A549 (cell line): ENCODE results near the gene CCDC40. TPM values are rescaled to one million over a fixed set of nuclear protein-coding genes. Genes with fewer than 3 reads are reported as not detected.
"Not testable (repeated sequence)": the region's sequence is repeated elsewhere in the genome, so short reads cannot be mapped to it uniquely, and the experiment has no call there.

Experiments used
- ATAC-seq, 2 experiments: fragments of 200-7000 bp in 1 of 2; fragments of >200 bp in 1 of 2; cut with Nextera tagmentation in 1 of 2; cut with Tn5 transposase in 1 of 2; 3 replicates each; pipeline versions ENCODE4 v1.8.0 to v1.9.1; 2018 to 2020; ENCODE audit warnings: mild to moderate bottlenecking in 1 of 2, moderate library complexity in 1 of 2
- CTCF ChIA-PET: fragments of 300-600 bp; sonication (Branson Sonifier 250); formaldehyde crosslinking; extraction: SDS; loops from one replicate; lab custom pipeline; 2021; ENCODE audit warnings: antibody characterized with exemption, inconsistent platforms; lab: Yijun Ruan, JAX
- POLR2A ChIA-PET: fragments of 350-600 bp; formaldehyde crosslinking; extraction: SDS; loops from one replicate; lab custom pipeline; 2021; ENCODE audit warnings: antibody characterized with exemption, inconsistent platforms; lab: Yijun Ruan, JAX
- DNase-seq, 2 experiments: peaks; one replicate each; pipeline versions ENCODE4 v3.0.0 to v3.0.0-alpha.2; 2011 to 2016; ENCODE audit warnings: low read depth in 1 of 2, low spot score in 1 of 2
- FAIRE-seq: peaks from 2 replicates; lab custom pipeline; 2011; peaks lifted over from hg19 to GRCh38; lab: Jason Lieb, UNC
- H3K27ac ChIP-seq, 2 experiments: fragments of >200 bp; sonication (Bioruptor Twin); formaldehyde crosslinking; 3 replicates each; pipeline ENCODE4 v1.5.1; 2016 to 2017
- H3K4me1 ChIP-seq: fragments of >200 bp; sonication (Bioruptor Twin); formaldehyde crosslinking; 3 replicates; pipeline ENCODE4 v1.6.1; 2016
- H3K4me2 ChIP-seq: fragments of >200 bp; sonication (Bioruptor Twin); formaldehyde crosslinking; 3 replicates; pipeline ENCODE4 v1.6.1; 2016
- H3K4me3 ChIP-seq: fragments of >200 bp; sonication (Bioruptor Twin); formaldehyde crosslinking; 3 replicates; pipeline ENCODE4 v1.5.1; 2016
- H3K9me3 ChIP-seq: fragments of >200 bp; sonication (Bioruptor Twin); formaldehyde crosslinking; 3 replicates; pipeline ENCODE4 v1.6.1; 2016
- CBX8 ChIP-seq: fragments of 200-600 bp; sonication (generic); IDR thresholded peaks from 2 replicates; pipeline ENCODE4 v1.6.1; 2016
- CEBPB ChIP-seq, 2 experiments: fragments of >200 bp in 1 of 2; sonication (Bioruptor Twin) in 1 of 2; formaldehyde crosslinking in 1 of 2; IDR thresholded peaks; 2 replicates each; pipeline ENCODE4 v1.6.1; 2012 to 2016
- EHF ChIP-seq: fragments of 250-450 bp; sonication (Bioruptor Pico); IDR thresholded peaks from 2 replicates; pipeline ENCODE4 v1.5.0; 2020; ENCODE audit warnings: mild to moderate bottlenecking
- FOXS1 ChIP-seq: fragments of 250-450 bp; sonication (Bioruptor Pico); IDR thresholded peaks from 2 replicates; pipeline ENCODE4 v1.5.0; 2020; ENCODE audit warnings: mild to moderate bottlenecking, moderate library complexity
- GATA3 ChIP-seq: IDR thresholded peaks from 2 replicates; pipeline ENCODE4 v1.6.1; 2012; ENCODE audit warnings: borderline replicate concordance
- HEYL ChIP-seq: fragments of 250-450 bp; sonication (Bioruptor Pico); IDR thresholded peaks from 2 replicates; pipeline ENCODE4 v1.8.0; 2021; ENCODE audit warnings: mild to moderate bottlenecking, moderate library complexity
- HOXB13 ChIP-seq: fragments of 250-450 bp; sonication (Bioruptor Pico); IDR thresholded peaks from 2 replicates; pipeline ENCODE4 v1.5.0; 2020; ENCODE audit warnings: low read depth, mild to moderate bottlenecking, moderate library complexity
- JUNB ChIP-seq: fragments of >200 bp; sonication (Bioruptor Twin); formaldehyde crosslinking; IDR thresholded peaks from 2 replicates; pipeline ENCODE4 v1.6.1; 2016
- MAZ ChIP-seq: fragments of 150-350 bp; IDR thresholded peaks from 2 replicates; pipeline ENCODE4 v1.6.1; 2014; ENCODE audit warnings: antibody characterized with exemption, low read depth, low read length, borderline replicate concordance
- NPAS2 ChIP-seq: fragments of 250-450 bp; sonication (Bioruptor Pico); IDR thresholded peaks from 2 replicates; pipeline ENCODE4 v1.8.0; 2022; ENCODE audit warnings: mild to moderate bottlenecking, moderate library complexity, borderline replicate concordance
- NR3C1 ChIP-seq: fragments of >200 bp; sonication (Bioruptor Twin); formaldehyde crosslinking; IDR thresholded peaks from 3 replicates; pipeline ENCODE4 v1.6.1; 2017
- POLR2A ChIP-seq: IDR thresholded peaks from 2 replicates; pipeline ENCODE4 v1.6.1; 2012; ENCODE audit warnings: mild to moderate bottlenecking, low read length
- RAD21 ChIP-seq, 2 experiments: fragments of >200 bp in 1 of 2; sonication (Bioruptor Twin) in 1 of 2; formaldehyde crosslinking in 1 of 2; IDR thresholded peaks in 1 of 2; conservative IDR thresholded peaks in 1 of 2; 2 replicates in 1 of 2; 3 replicates in 1 of 2; pipeline ENCODE4 v1.6.1; 2012 to 2018; ENCODE audit warnings: inconsistent platforms in 1 of 2
- RCOR1 ChIP-seq: fragments of 150-350 bp; IDR thresholded peaks from 2 replicates; pipeline ENCODE4 v1.6.1; 2014; ENCODE audit warnings: antibody characterized with exemption, low read length, low read depth
- RFX5 ChIP-seq: fragments of 450-650 bp; IDR thresholded peaks from 2 replicates; pipeline ENCODE4 v1.7.1; 2014; ENCODE audit warnings: antibody characterized with exemption, mild to moderate bottlenecking, moderate library complexity
- RNF2 ChIP-seq: fragments of 200-600 bp; sonication (generic); IDR thresholded peaks from 2 replicates; pipeline ENCODE4 v1.6.1; 2016; ENCODE audit warnings: low read depth, mild to moderate bottlenecking, antibody characterized with exemption, moderate library complexity, borderline replicate concordance
- SMC3 ChIP-seq: fragments of >200 bp; sonication (Bioruptor Twin); formaldehyde crosslinking; IDR thresholded peaks from 3 replicates; pipeline ENCODE4 v1.6.1; 2018; ENCODE audit warnings: inconsistent platforms
- SREBF2 ChIP-seq: fragments of 450-650 bp; IDR thresholded peaks from 2 replicates; pipeline ENCODE4 v1.6.1; 2014; ENCODE audit warnings: mild to moderate bottlenecking, moderate library complexity
- TFCP2L1 ChIP-seq: fragments of 250-450 bp; sonication (Bioruptor Pico); IDR thresholded peaks from 2 replicates; pipeline ENCODE4 v1.5.0; 2021; ENCODE audit warnings: mild to moderate bottlenecking
- USF2 ChIP-seq: fragments of 450-650 bp; IDR thresholded peaks from 2 replicates; pipeline ENCODE4 v1.6.1; 2014; ENCODE audit warnings: antibody characterized with exemption
- ZFP36 ChIP-seq: fragments of 450-650 bp; IDR thresholded peaks from 2 replicates; pipeline ENCODE4 v1.6.1; 2014; ENCODE audit warnings: borderline replicate concordance; ENCODE audit not compliant: partially characterized antibody
- ZSCAN20 ChIP-seq: fragments of 250-450 bp; sonication (Bioruptor Pico); IDR thresholded peaks from 2 replicates; pipeline ENCODE4 v1.8.0; 2022; ENCODE audit warnings: mild to moderate bottlenecking, moderate library complexity
- WGBS: methylation state at CpG from one replicate; pipeline ENCODE4 v1.1.6; 2017; ENCODE audit errors: missing lambda C conversion rate; 5-methylcytosine and 5-hydroxymethylcytosine counted together
- polyA plus RNA-seq, 4 experiments: library from polyadenylated mRNA; depleted of rRNA in 3 of 4; stranded (reverse); fragments of >200 nt; fragmentation: RNase III in 1 of 4; extraction: RNeasy Plus Mini Kit Qiagen cat#74134 plus additional on column Dnase treatment in 1 of 4; gene quantifications; 2 replicates in 3 of 4; 3 replicates in 1 of 4; pipeline ENCODE4 v1.2.3, GENCODE V29; 2011 to 2017
- TF ChIP-seq, protein P1 (sequence below): fragments of >200 bp; sonication (Bioruptor Twin); formaldehyde crosslinking; IDR thresholded peaks from 3 replicates; pipeline ENCODE4 v1.6.1; 2016
- TF ChIP-seq, protein P2 (sequence below): IDR thresholded peaks from 2 replicates; pipeline ENCODE4 v1.6.1; 2012
- TF ChIP-seq, protein P3 (sequence below): fragments of >200 bp; sonication (Bioruptor Twin); formaldehyde crosslinking; IDR thresholded peaks from 2 replicates; pipeline ENCODE4 v1.6.1; 2016

CCDC40 gene
- polyA plus RNA-seq, 2 of the 4 experiments (the other 2 are of a cell fraction) = 5.9 to 11.3 TPM

GRCh38 chr17:79993390-79994227 lies 42.8 kb upstream of the CCDC40 start (continued):
- TF ChIP-seq, protein P1, sequence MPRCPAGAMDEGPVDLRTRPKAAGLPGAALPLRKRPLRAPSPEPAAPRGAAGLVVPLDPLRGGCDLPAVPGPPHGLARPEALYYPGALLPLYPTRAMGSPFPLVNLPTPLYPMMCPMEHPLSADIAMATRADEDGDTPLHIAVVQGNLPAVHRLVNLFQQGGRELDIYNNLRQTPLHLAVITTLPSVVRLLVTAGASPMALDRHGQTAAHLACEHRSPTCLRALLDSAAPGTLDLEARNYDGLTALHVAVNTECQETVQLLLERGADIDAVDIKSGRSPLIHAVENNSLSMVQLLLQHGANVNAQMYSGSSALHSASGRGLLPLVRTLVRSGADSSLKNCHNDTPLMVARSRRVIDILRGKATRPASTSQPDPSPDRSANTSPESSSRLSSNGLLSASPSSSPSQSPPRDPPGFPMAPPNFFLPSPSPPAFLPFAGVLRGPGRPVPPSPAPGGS = peak; percentile 59; the same call in 1 of the 3 replicates
- TF ChIP-seq, protein P2, sequence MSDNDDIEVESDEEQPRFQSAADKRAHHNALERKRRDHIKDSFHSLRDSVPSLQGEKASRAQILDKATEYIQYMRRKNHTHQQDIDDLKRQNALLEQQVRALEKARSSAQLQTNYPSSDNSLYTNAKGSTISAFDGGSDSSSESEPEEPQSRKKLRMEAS = peak; percentile 93
- TF ChIP-seq HEYL (CRISPR knock-in tag) (no peak), RFX5 (0 out of 2 replicates have a peak, but pooled peaks have one; percentile 17), NPAS2 (CRISPR knock-in tag) (peak; percentile 20; the same call in 1 of the 2 replicates)
- TF ChIP-seq, protein P3, sequence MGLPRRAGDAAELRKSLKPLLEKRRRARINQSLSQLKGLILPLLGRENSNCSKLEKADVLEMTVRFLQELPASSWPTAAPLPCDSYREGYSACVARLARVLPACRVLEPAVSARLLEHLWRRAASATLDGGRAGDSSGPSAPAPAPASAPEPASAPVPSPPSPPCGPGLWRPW = peak; percentile 51; the same call in 1 of the 2 replicates

- 60% methylated on average over 4 of the region's 4 CpGs for WGBS
- H3K27ac ChIP-seq = peak overlapping the region; percentile 89 to 95
- peak overlapping the region; percentile 99 for H3K4me2 ChIP-seq
Measured at GRCh38 chr17:79994228-79994569, 42.2 kb upstream of the CCDC40 start.

DNA sequence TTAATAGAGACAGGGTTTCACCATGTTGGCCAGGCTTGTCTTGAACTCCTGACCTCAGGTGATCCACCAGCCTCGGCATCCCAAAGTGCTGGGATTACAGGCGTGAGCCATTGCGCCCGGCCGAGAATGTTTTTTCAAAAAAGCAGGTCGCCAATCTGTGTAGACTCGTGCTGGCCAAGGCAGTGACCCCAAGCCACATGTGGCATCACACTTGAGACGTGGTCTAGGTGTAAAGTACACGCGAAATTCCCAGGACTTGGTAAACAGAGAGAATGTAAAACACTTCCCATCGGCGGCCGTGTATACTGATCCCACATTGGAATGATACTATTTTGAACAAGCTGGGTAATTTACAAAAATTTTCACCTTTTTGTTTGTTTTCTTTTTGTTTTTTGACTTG lies 41.8 kb upstream of the CCDC40 start:
- POLR2A ChIA-PET = interaction anchor here (1.7 to 4.1 kb wide), 3 partner anchors 155 to 198 kb away, joined by 12 to 38 read pairs (median 22); partner anchors contain the start of genes CBX4 and CBX8
- H3K27ac ChIP-seq = peak overlapping the region; percentile 89 to 95; a peak in 5 of 6 replicates
- FAIRE-seq = no peak
- no peaks in the 10 kb centered on the region for H3K9me3 ChIP-seq
- CTCF ChIA-PET = interaction anchor here (1.0 to 7.5 kb wide), 14 partner anchors 10 to 272 kb away, joined by 3 to 154 read pairs (median 6); partner anchors contain the start of genes CBX4, CBX8 and GAA
- H3K4me1 ChIP-seq = peaks cover 55% of the 10 kb centered on the region
- no peak for DNase-seq
- TF ChIP-seq GATA3 = no peak
- no peak for TF ChIP-seq CBX8
- TF ChIP-seq RCOR1 = no peak
- TF ChIP-seq TFCP2L1 (CRISPR knock-in tag) = no peak
- TF ChIP-seq SMC3 = no peak
- TF ChIP-seq RNF2 = no peak
- TF ChIP-seq USF2 = no peak
- TF ChIP-seq, protein P1 = no peak
- no peak overlapping the region for H3K4me3 ChIP-seq
- H3K4me2 ChIP-seq = peak overlapping the region; percentile 99; the same call in 1 of the 3 replicates
- no peak for ATAC-seq
- WGBS = 94% methylated on average over 13 of the region's 13 CpGs

More at GRCh38 chr17:79994228-79994569, 42.2 kb upstream of the CCDC40 start:
- DNase-seq, H3K4me3 ChIP-seq, ATAC-seq, H3K9me3 ChIP-seq, FAIRE-seq: not testable (repeated sequence)
- POLR2A ChIA-PET = interaction anchor here (1.1 to 4.1 kb wide), 6 partner anchors 149 to 199 kb away, joined by 3 to 38 read pairs (median 12); partner anchors contain the start of genes CBX4 and CBX8
- H3K4me1 ChIP-seq = peaks cover 58% of the 10 kb centered on the region
- CTCF ChIA-PET = interaction anchor here (1.0 to 7.5 kb wide), 17 partner anchors 10 to 271 kb away, joined by 3 to 154 read pairs (median 5); partner anchors contain the start of genes CBX4, CBX8 and GAA

DNA sequence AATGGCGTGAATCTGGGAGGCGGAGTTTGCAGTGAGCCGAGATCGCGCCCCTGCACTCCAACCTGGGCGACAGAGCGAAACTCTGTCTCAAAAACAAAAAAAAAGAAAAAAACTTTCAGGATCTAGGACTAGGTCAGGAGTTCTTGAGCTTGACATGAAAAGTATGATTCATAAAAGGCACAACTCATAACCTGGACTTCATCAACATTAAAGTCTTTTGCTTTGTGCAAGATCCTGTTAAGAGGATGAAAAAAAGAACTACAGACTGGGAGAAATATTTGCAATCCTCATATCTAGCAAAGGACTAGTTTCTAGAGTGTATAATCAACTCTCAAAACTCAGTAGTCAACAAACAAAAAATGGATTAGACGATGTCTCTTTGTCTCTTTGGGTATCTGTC lies 40.7 kb upstream of the CCDC40 start:
- no peak for TF ChIP-seq JUNB
- TF ChIP-seq CEBPB (IDR thresholded peaks at IDR 0.05) = no peak
- TF ChIP-seq EHF = no peak
- TF ChIP-seq NR3C1 = no peak
- no peak for TF ChIP-seq ZFP36
- no peak for TF ChIP-seq POLR2A
- TF ChIP-seq MAZ = no peak
- TF ChIP-seq FOXS1 = no peak
- no peak for TF ChIP-seq RAD21 (conservative IDR thresholded peaks at IDR 0.05 in 1 of 2, IDR thresholded peaks at IDR 0.05 in 1 of 2)
- no peak for TF ChIP-seq HOXB13 (CRISPR knock-in tag)
- TF ChIP-seq USF2 = no peak
- no peak for TF ChIP-seq TFCP2L1 (CRISPR knock-in tag)
- TF ChIP-seq GATA3 = no peak
- no peak for TF ChIP-seq ZSCAN20 (CRISPR knock-in tag)
- no peak for TF ChIP-seq SREBF2
- TF ChIP-seq, protein P3 = no peak
- no peak overlapping the region for H3K4me3 ChIP-seq
- peaks cover 44% of the 10 kb centered on the region for H3K4me1 ChIP-seq
- H3K4me2 ChIP-seq = no peak overlapping the region
- FAIRE-seq (no peak), DNase-seq (no peak), ATAC-seq (no peak)
- CTCF ChIA-PET = interaction anchor here (6.8 to 7.5 kb wide), 2 partner anchors 9 to 202 kb away, joined by 96 to 154 read pairs; partner anchors contain the start of gene CBX8
- POLR2A ChIA-PET = no interaction called here
- WGBS = 92% methylated on average over 8 of the region's 8 CpGs
- H3K9me3 ChIP-seq = no peaks in the 10 kb centered on the region
- H3K27ac ChIP-seq = peak overlapping the region in 1 of 2 experiments; percentile 13; a peak in 1 of 6 replicates
